Stimulated activated CD4-positive, alpha-beta T cell treated with anti-CD3 and anti-CD28 coated beads, Interleukin-1b, Interleukin-23, amount 100 ng/mL, for 24 hours (primary cell): ENCODE results near the gene CNN2.

Experiments used
- DNase-seq, 4 experiments: peaks; one replicate each; pipeline ENCODE4 v3.0.0-alpha.2; 2020; ENCODE audit warnings: low read depth in 4 of 4, low spot score in 1 of 4

CNN2 gene

DNA sequence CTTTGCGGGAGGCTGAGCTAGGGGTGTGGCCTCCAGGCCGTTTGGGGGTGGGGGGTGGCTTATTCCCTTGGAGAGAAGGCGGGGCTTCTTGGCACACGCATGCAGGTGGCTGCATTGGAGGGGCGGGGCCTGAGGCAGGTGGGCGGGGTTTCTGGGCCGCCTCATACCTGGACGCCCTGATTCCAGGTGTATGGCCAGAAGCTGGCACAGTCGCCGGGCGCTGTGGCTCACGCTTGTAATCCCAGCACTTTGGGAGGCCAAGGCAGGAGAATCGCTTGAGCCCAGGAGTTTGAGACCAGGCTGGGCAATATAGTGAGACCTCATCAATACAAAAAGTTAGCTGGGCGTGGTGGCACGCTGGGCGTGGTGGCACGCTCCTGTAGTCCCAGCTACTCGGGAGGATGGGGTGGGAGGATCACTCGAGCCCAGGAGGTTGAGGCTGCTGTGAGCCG, 21.3 kb downstream of the CNN2 start:
- DNase-seq = no peak

DNA sequence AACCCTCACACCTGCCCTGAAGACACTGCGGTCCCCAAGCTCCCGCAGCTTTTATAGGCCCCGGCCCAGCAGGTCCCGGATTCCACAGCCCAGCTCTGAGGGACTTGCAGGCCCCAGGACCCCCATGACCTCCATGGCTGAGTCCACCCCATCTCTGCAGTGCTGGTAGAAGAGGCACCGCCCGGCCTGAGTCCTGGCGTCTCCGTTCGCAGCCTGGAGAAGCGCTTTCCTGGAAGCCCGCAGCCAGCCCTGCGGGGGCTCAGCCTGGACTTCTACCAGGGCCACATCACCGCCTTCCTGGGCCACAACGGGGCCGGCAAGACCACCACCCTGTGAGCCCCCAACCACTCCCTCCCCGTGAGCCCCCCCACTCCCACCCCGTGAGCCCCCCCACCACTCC, 22.7 kb downstream of the CNN2 start:
- DNase-seq = no peak

DNA sequence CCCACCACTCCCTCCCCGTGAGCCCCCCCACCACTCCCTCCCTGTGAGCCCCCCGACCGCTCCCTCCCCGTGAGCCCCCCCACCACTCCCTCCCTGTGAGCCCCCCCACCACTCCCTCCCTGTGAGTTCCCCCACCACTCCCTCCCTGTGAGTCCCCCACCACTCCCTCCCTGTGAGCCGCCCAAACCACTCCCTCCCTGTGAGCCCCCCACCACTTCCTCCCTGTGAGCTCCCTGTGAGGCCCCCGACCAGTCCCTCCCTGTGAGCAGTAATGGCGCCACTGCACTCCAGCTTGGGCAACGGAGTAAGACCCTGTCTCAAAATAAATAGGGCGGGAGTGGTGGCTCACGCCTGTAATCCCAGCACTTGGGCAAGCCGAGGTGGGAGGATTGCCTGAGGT, 23.4 kb downstream of the CNN2 start:
- no peak for DNase-seq

- no peak for DNase-seq
Measured at GRCh38 chr19:1050989-1051788, 24.8 kb downstream of the CNN2 start.

DNA sequence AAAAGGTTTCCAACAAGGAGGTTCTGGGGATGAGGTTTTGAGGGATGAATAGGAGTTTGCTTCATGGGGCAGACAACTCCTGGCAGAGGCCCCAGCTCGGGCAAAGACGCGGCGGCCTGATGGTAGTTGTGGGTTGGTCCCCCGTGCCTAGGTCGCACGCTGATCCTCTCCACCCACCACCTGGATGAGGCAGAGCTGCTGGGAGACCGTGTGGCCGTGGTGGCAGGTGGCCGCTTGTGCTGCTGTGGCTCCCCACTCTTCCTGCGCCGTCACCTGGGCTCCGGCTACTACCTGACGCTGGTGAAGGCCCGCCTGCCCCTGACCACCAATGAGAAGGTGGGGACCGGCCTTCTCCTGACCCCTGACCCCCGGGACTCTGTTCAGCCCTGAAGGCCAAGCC, 25.4 kb downstream of the CNN2 start:
- DNase-seq = no peak

DNA sequence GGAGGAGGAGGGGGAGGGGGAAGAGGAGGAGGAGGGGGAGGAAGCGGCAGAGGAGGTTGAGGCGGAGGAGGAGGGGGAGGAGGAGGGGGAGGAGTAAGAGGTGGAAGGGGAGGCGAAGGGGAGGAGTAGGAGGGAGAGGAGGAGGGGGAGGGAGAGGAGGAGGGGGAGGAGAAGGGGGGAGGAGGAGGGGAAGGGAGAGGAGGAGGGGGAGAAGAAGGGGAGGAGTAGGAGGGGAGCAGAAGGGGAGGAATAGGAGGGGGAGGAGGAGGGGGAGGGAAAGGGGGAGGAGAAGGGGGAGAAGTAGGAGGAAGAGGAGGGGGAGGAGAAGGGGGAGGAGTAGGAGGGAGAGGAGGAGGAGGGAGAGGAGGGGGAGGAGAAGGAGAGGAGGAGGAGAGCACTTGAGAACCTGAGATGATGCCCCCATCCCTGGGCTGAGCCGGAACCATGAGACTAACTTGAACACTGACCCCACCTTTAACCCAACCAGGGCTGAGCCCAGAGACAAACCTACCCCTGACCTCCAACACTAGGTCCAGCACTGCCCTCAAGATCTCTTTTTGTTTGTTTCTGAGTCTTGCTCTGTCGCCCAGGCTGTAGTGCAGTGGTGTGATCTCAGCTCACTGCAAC, 26.1 kb downstream of the CNN2 start:
- DNase-seq = no peak

DNA sequence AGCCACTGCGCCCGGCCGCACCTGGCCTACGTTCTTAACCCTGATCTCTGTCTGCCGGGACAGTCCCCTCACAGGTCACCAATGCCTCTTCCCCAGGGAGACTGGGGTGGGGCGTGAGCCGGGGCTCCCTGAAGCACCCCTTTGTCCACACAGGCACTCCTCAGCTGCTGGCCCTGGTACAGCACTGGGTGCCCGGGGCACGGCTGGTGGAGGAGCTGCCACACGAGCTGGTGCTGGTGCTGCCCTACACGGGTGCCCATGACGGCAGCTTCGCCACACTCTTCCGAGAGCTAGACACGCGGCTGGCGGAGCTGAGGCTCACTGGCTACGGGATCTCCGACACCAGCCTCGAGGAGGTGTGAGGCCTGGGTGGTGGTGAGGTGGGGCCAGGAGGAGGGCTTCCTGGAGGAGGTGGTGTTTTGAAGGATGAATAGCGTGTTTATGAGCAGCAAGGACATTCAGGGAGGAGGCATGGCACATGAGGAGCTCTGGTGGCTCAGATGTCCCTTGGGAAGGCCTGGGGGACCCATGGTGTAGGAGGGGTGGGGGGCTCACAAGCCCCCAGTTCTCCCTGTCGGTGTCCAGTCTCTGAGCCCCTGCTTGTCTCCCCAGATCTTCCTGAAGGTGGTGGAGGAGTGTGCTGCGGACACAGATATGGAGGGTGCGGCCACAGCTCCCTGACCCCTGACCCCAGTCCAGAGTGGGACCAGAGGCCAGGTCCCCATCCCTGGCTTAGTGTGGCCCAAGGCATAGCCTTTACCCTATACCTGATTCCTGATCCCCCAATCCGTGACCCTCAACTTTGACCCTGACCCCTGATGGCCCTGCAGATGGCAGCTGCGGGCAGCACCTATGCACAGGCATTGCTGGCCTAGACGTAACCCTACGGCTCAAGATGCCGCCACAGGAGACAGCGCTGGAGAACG, 27.0 kb downstream of the CNN2 start:
- no peak for DNase-seq

- DNase-seq = no peak
Measured at GRCh38 chr19:1054102-1055027, 28.0 kb downstream of the CNN2 start.

DNA sequence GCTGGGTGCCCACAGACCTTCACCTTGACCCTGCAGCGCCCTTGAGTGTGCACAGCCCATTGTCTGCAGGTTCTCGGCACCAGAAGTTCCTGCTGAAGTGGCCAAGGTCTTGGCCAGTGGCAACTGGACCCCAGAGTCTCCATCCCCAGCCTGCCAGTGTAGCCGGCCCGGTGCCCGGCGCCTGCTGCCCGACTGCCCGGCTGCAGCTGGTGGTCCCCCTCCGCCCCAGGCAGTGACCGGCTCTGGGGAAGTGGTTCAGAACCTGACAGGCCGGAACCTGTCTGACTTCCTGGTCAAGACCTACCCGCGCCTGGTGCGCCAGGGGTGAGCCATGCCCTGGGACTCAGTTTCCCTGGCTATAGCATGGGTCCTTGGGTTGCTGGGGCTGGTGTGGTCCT, 28.6 kb downstream of the CNN2 start:
- DNase-seq = no peak

DNA sequence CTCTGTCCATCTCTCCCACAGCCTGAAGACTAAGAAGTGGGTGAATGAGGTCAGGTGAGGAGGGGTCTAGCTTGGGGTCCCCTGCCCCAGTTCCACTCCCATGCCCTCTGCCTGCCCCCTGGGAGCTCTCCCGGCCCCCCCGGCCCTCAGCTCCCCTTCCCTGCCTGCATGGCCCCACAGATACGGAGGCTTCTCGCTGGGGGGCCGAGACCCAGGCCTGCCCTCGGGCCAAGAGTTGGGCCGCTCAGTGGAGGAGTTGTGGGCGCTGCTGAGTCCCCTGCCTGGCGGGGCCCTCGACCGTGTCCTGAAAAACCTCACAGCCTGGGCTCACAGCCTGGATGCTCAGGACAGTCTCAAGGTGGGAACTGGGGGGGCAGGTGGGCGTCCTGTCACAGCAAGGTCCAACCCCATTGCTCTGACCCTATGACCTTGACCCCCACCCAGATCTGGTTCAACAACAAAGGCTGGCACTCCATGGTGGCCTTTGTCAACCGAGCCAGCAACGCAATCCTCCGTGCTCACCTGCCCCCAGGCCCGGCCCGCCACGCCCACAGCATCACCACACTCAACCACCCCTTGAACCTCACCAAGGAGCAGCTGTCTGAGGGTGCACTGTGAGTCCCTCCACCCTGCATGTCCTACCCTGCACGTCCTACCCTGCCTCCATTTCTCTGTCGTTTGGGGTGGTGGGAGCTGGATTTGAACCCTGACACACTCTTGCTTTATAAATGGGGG, 29.6 kb downstream of the CNN2 start:
- no peak for DNase-seq

DNA sequence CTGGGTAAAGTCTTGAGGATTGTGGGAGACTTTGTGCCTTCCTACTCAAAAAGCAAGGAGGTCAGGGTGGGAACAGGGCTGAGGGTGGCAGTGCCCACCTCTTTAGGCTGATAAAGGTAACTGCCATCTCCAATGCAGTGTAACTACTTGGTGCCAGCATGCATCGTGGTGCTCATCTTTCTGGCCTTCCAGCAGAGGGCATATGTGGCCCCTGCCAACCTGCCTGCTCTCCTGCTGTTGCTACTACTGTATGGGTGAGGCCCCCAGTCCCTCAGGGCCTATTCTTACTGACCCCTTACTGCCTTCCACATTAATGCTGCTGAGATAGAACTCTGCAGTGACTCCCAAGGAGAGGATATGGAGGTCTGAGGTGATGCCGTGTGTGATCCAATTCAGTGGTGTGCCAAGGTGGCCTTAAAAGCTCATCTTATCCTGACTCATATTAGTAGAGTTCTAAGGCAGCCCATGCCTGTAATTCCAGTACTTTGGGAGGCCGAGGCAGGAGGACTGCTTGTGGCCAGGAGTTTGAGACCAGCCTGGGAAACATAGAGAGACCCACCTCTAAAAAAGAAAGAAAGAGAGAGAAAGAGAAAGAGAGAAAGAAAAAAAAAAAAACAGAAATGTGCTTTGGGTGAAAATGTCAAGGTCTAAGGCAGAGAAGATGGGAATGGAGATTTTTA, 30.9 kb downstream of the CNN2 start:
- DNase-seq = no peak

GRCh38 chr19:1058112-1058511, 31.7 kb downstream of the CNN2 start:
- DNase-seq = no peak

DNA sequence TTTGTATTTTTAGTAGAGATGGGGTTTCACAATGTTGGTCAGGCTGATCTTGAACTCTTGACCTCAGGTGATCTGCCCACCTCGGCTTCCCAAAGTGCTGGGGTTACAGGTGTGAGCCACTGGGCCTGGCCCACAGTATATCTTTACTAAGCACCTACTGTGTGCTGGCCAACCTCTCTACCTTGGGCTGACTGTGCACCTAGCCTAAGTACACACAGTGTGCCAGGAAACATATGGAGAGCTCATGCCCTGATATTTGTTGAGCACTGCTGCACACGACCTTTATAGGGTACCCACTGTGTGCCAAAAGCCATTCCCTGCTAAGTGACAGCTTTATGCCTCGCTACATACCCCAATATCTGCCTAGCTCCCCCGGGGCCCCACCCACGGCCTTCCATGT, 34.3 kb downstream of the CNN2 start:
- no peak for DNase-seq

GRCh38 chr19:1061987-1062386, 35.6 kb downstream of the CNN2 start:
- DNase-seq = no peak

GRCh38 chr19:1062387-1063029, 36.1 kb downstream of the CNN2 start:
- DNase-seq = no peak

DNA sequence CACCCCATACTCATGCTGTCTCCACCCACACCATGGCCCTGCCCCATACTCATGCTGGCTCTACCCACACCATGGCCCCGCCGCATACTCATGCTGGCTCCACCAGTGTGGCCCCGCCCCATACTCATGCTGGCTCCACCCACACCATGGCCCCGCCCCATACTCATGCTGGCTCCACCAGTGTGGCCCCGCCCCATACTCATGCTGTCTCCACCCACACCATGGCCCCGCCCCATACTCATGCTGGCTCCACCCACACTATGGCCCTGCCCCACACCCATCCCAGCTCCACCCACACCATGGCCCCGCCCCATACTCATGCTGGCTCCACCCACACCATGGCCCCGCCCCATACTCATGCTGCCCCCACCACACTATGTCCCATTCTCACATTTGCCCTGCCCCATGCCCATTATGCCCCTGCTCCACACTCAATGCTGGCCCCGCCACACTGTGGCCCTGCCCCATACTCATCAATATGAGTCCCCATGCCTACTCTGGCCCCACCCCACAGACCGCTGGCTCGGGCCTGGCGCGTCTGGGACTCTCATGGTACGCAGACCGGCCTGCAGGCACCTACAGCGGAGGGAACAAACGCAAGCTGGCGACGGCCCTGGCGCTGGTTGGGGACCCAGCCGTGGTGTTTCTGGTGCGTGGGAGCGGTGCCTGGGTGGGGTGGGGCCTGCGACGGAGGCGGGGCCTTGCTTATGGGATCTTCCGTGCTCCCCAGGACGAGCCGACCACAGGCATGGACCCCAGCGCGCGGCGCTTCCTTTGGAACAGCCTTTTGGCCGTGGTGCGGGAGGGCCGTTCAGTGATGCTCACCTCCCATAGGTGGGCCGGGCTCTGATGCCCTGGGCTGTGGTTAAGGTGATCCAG, 36.9 kb downstream of the CNN2 start:
- DNase-seq = no peak

DNA sequence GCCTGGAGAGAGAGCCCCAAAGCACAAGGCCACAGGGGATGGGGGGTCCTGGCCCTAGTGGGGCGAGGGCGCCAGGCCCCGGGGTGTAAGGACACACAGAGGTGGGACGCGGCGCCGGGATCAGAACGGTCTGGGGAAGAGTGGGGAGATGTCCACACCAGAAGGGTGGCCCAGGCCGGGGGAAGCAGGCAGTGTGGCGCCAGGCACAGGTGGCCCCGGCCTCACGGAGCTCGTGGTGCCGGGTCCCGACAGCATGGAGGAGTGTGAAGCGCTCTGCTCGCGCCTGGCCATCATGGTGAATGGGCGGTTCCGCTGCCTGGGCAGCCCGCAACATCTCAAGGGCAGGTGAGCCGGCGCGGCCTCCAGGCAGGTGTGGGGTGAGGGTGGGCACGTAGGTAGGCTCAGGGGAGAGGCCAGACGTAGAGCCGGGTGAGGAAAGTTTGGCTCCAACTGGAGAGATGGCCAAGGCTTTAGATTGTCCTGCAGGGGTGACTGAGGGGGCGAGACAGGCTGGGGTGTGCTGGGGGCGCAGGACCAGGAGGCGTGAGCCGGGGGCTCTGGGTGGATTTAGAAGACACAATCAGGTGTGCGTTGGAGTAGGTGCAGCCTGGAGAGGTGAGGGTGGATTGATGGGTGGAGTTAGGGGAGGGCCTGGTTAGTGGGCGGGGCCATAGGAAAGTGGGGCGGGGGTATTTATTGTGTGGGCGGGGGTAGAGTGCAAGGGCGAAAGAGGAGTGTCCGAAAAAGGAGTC, 37.7 kb downstream of the CNN2 start:
- DNase-seq = no peak
